GM19238 (cell line): ENCODE measurements around the gene SLC25A6.
"Not testable (repeated sequence)": the region's sequence is repeated elsewhere in the genome, so short reads cannot be mapped to it uniquely, and the experiment has no call there.

ENCODE experiments used
- DNase-seq: peaks from one replicate; pipeline ENCODE4 v3.0.0; 2011; ENCODE audit warnings: low spot score; ENCODE audit not compliant: insufficient read length

The SLC25A6 gene

GRCh38 chrX:1416327-1416784 lies 24.4 kb upstream of the SLC25A6 start:
- DNase-seq = no peak

- DNase-seq = no peak
These were observed 20.7 kb upstream of the SLC25A6 start for GRCh38 chrX:1412551-1413161.

DNA sequence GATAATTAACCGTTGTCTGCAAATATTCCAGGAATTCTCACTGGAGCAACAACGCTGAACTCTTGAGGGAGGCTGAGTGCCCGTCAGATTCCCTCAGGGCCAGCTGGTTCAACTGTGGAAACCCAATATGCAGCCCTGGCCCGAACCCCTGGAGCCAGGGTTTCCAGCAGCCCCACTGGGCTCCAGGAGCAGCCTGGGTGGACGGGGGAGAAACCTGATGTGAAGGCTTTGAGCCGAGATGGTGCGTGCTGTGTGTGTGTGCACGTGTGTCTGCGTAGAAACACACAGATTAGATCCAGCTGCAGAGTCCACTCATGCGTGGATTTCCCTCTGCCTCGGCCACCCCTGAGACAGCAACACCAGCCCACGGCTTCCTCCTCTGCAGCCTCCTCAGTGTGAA lies 19.4 kb upstream of the SLC25A6 start:
- DNase-seq = no peak

DNA sequence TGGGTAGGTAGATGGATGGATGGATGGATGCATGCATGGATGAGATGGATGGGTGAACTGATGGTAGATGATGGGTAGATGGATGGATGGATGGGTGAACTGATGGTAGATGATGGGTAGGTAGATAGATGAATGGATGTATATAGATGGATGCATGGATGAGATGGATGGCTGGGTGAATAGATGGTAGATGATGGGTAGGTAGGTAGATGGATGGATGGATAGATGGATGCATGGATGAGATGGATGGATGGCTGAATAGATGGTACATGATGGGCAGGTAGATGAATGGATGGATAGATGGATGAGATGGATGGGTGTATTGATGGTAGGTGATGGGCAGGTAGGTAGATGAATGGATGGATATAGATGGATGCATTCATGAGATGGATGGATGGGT lies 15.1 kb upstream of the SLC25A6 start:
- DNase-seq = no peak

GRCh38 chrX:1405769-1406168 lies 13.9 kb upstream of the SLC25A6 start:
- not testable (repeated sequence) for DNase-seq

DNA sequence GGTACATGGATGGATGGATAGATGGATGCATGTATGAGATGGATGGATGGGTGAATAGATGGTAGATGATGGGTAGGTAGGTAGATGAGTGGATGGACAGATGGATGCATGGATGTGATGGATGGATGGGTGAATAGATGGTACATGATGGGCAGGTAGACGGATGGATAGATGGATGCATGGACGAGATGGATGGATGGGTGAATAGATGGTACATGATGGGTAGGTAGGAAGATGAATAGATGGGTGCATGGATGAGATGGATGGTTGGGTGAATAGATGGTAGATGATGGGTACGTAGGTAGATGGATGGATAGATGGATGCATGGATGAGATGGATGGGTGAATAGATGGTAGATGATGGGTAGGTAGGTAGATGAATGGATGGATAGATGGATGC lies 12.0 kb upstream of the SLC25A6 start:
- DNase-seq = not testable (repeated sequence)

GRCh38 chrX:1403228-1403627 lies 11.3 kb upstream of the SLC25A6 start:
- no peak for DNase-seq

DNA sequence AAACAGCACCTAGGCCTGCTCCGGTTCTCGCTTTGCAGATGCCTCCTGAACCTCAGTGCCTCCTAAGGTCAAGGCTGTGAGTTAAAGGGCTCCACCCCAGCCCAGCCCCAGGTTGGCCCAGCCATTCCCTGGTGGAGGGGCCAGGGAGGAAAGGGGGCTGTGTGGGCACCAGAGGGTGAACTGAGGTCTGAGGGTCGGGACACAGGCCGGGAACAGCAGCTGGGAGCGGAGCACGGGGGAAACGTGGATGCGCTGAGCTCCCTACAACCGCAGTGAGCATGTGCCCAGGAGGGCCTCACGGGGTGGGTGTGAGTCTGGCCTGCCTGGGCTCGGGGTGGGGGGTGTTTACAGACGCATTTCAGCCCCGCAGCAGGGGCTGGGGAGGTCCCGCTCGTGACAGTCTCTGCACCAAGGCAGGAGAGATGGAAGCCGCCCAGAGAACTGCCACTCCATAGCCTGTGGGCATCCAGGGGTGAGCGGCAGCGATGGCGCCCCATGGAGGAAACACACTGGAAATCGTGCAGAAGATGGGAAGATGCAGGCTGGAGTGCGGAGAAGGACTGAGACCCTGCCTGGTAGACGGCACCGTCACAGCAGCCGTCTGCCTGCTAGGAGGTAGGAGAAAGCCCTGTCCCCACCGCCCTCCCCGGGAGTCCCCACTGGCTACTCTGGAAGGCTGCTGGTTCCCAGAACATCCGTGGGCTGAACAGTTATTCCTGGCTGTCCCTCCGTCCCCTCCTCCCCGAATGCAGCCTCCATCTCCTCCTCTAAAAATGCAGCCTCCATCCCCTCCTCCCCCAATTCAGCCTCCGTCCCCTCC lies 9.9 kb upstream of the SLC25A6 start:
- no peak for DNase-seq

GRCh38 chrX:1400742-1401471 lies 9.0 kb upstream of the SLC25A6 start:
- DNase-seq = no peak

GRCh38 chrX:1400049-1400448 lies 8.1 kb upstream of the SLC25A6 start:
- DNase-seq = no peak

DNA sequence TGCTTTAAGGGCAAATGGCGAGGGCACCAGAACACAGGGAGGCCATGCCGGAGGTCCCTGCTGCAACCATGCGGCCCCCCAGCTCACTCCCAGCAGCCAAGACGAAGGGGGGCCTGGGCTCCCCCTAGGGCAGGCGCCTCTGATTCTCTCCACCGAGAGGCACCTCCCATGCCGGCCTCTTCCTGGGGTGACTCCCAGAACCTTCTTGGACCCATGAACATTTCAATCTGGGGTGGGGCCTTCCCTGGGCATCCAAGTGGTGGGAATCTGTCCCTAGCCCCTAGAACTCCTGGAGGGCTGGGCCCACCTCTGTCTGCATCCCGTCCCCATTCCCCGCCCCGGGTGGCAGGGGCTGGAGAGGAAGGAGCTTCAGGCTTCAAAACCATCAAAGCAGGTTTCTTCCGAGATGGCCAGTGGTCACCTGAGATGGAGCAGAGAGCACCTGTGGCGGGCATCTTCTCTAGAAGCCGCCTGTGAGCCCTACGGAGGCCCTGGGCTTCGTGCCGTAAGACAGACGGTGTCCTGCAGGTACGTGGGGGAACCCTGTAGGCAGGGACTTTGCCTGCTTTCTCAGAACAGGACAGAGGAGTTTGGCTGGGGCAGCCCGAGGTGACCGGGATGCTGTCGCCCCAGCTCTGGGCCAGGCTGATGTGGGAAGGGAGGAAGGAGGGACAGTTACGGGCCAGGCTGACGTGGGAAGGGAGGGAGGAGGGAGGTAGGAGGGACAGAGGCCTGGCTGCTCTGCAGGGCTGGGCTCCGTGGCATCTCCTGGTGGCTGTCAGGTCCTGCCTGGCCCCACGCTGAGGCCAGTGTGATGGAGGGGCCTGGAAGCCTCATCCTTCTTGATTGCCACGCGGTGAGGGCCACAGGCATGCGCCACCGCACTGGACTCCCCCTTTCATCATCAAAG lies 6.8 kb upstream of the SLC25A6 start:
- no peak for DNase-seq

GRCh38 chrX:1397441-1398270 lies 5.7 kb upstream of the SLC25A6 start:
- DNase-seq = no peak

DNA sequence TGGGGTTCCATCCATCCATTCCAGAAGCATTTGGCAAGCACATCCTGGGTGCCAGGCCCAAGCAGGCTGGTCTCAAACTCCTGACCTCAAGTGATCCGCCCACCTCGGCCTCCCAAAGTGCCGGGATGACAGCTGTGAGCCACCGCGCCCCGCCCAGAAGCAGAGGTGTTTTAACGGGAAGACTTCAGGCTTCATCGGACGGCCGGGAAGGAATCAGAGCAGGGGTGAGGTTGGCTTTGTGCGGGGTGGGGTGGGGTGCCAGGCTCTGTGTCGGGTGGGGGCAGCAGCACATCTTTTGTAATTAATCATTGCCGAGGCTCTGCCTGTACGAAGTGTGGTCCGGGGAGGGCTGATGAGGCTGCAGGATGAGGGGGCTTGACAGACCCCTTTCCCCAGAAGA lies 5.1 kb upstream of the SLC25A6 start:
- no peak for DNase-seq

DNA sequence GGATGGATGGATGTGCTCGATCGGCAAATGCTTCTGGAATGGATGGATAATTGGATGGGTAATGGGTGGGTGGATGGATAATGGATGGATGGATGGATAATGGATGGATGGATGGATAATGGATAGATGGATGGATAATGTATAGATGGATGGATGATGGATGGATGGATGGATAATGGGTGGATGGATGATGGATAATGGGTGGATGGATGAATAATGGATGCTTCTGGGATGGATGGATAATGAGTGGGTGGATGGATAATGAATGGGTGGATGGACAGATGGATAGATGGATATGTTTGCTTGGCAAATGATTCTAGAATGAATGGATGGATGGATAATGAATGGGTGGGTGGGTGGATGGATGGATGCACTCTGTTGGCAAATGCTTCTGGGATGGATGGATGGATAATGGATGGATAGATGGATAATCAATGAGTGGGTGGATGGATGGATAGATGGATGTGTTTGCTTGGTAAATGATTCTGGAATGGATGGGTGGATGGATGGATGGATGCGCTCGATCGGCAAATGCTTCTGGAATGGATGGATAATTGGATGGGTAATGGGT lies 3.8 kb upstream of the SLC25A6 start:
- DNase-seq = no peak

DNA sequence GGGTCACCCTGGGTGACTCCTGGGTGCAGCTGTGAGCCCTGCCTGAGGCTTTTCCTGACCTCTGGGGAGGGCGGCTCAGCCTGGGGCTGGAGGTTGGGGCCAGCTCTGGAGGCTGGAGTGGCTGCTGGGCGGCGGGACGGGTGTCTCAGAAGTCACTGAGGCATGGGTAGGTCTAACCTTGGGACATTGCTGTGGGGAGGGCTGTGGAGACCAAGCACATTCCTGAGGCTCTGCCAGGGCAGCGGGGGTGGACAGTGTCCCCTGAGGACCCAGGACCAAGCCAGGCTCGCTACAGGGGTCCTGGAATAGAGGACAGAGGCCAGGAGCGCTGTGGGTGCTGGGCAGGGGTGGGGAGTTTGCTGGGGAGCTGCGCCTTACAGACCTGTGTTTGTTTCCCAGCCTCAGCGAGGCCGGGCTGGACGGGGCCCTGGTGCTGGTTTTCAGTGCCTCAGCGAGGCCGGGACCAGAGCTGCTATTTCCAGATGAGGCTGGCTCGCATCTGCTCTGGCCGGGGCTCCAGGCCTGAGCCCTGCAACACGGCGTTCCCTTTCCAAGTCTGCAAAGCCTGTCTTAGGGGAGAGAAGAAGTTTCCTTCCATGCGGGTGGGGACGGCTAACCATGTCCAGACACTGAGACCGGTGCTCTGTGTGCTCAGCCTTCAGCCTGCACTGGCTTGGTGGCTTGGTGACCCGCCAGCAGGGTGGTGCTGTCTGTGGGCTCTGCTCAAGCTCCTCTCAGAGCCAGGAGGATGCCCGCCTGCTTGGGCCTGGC lies 3.0 kb upstream of the SLC25A6 start:
- no peak for DNase-seq

DNA sequence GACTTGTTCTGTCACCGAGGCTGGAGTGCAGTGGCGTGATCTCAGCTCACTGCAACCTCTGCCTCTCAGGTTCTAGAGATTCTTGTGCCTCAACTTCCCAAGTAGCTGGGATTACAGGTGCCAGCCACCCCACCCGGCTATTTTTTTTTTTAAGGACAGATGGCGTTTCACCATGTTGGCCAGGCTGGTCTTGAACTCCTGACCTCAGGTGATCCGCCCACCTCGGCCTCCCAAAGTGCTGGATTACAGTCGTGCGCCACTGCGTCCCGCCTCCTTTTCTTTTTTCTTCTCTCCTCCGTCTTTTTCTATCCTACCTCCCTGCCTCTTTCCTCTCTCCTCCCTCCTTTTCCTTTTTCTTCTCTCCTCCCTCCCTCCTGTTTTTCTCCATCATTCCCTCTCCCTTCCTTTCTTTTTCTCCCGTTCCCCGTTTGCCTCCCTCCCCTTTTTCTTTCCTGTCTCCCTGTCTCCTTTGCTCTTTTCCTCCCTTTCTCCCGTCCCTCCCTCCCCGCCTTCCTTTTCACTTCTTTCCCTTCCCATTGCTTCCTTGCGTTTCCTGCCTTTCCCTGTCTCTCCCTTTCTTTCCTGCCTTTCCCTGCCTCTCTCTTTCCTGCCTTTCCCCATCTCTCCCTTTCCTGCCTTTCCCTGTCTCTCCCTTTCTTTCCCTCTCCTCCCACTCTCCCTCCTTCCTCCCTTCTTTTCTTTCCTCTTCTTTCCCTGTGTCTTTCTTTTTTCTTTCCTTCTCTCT lies 2.1 kb upstream of the SLC25A6 start:
- no peak for DNase-seq

GRCh38 chrX:1392376-1393068 lies 609 bp upstream of the SLC25A6 start:
- peak; percentile 70 for DNase-seq

GRCh38 chrX:1391370-1391706 lies 575 bp downstream of the SLC25A6 start:
- DNase-seq = peak; percentile 92
